GM19328 (cell line): ENCODE data around the gene CCDC38.
A peak's percentile ranks its signal among the peaks of the same experiment; 100 is the strongest.

Experiments used
- ATAC-seq: cut with Tn5 transposase; IDR thresholded peaks from one replicate; pipeline ENCODE4 v1.9.1; 2021; ENCODE audit warnings: mild to moderate bottlenecking, moderate library complexity; ENCODE audit not compliant: unreplicated experiment

Gene CCDC38

GRCh38 chr12:95962222-95962621, 19.8 kb upstream of the CCDC38 start:
- no peak for ATAC-seq

GRCh38 chr12:95960241-95960640, 17.8 kb upstream of the CCDC38 start:
- ATAC-seq, result no peak

GRCh38 chr12:95959107-95959506, 16.7 kb upstream of the CCDC38 start:
- ATAC-seq, result no peak

DNA sequence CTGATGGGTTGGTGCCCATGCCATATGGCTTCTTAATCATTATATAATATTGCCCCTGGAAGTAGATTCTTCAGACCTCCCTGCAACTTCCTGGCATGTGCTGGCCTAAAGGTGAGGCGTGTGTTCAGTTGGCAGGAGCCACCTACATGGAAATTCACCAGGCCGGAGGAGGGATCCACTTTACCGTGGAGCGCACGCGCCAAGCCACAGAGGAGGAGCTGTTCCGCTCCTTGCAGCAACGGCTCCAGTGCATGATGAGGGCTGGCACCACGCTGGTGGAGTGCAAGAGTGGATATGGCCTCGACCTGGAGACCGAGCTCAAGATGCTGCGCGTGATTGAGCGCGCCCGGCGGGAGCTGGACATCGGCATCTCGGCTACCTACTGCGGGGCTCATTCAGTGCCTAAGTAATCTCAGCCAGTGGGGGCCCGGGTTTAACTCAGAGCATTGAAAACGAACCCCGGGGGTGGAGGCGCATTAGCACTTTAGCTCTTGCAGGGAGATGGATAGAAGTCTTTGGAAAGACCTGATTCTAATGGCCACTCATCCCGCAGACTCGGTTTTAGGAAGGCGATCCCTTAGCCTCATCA, 14.2 kb upstream of the CCDC38 start:
- ATAC-seq, result no peak

DNA sequence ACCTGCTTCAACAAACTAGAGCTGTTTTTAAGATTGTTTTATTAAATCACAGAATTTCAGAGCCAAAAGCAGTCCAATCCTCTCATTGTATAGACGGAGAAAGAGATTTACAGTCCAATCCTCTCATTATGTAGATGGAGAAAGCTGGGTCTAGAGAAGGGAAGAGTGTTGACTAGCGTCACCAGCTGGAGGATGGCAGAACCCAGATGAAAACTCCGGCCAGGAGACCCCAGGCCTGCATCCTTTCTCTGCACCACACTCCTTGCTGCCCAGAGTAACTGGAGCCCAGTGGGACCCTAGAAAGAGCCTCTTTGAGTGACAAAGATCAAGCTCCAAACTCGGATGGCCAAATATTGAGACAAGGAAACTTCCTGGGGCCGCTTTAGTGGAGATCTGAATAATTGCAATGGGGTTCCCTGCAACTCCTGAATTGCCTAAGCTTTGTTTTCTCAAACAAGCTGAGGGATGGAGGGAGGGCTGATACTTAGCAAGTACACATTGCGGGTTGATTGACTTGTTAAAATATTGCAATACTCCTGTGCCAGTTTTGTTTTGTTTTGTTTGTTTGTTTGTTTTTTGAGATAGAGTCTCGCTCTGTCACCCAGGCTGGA, 13.2 kb upstream of the CCDC38 start:
- ATAC-seq, result no peak

DNA sequence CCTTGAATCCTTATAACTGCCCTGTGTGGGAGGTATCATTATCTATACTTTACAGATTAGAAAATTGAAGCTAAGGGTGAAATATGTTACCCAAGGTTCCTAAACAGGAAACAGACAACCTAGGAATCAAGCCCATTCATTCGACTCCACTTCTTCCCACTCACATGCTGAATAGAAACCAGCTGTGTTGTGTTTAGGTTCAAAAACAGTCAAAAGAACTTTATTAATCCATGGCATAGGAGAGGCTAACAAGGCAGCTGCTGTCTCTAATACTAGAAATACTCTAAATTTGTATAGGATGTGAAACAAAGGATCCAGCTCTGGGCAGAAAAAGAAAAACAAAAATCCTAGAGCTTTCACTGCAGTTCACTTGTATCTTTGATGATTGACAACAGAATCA, 10.6 kb upstream of the CCDC38 start:
- no peak for ATAC-seq

DNA sequence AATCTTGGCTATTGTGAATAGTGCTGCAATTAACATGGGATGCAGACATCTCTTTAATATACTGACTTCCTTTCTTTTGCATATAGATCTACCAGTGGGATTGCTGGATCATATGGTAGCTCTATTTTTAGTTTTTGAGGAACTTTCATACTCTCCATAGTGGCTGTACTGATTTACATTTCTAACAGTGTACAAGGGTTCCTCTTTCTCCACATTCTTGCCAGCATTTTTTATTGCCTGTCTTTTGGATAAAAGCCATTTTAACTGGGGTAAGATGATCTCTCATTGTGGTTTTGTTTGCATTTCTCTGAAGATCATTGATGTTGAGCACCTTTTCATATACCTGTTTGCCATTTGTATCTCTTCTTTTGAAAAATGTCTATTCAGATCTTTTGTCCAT, 9.1 kb upstream of the CCDC38 start:
- ATAC-seq, result no peak

- no peak for ATAC-seq
These were observed 7.2 kb upstream of the CCDC38 start for GRCh38 chr12:95949477-95950206.

GRCh38 chr12:95944108-95944704, 1.8 kb upstream of the CCDC38 start:
- no peak for ATAC-seq

DNA sequence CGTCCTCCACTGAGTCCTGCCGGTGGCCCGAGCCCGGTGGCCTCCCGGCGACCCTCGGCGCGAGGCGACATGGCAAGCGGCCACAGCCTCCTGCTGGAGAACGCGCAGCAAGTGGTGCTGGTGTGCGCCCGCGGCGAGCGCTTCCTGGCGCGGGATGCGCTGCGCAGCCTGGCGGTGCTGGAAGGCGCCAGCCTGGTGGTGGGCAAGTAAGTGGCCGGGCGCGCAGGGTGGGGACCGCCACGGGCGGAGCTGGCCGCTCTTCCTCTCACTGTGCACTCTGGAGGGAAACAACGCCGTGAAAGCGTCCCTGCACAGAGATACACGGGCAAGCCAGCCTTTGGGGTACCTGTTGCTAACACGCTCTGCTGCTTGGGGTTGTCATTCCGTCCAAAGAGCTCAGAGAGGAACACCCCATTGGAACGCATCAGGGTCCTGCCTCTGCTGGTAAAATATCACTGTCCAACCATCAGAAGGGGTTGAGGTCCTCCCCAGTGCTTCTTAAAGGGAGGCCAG, 972 bp upstream of the CCDC38 start, which contains the start of gene AMDHD1:
Gene AMDHD1 (plus strand): TSS at position 2 of the 513 bp plus-strand sequence. CDS start 68 bp downstream, at position 70.
- ATAC-seq, result peak; percentile 51

DNA sequence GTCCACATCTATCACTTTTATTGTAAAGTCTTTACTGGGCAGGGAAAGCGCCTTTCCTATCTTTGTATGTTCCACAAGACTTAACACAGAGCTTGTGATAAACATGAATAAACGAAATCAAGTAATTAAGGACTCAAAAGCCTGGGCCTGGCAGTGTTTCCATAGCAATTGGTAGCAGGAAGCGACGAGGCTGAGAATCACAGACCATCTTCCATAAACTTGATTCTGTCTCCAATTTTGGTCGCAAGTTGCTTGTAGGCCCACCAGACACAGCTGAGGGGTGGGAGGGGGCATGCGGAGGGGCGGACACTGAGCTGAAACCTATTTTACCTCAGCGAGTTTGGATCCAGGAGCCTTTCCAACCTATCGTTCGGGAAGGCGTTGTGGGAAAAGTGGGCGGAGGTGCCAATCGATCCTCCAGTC, 302 bp downstream of the CCDC38 start:
- ATAC-seq, result no peak

GRCh38 chr12:95940514-95940913, 1.9 kb downstream of the CCDC38 start:
- ATAC-seq, result no peak

DNA sequence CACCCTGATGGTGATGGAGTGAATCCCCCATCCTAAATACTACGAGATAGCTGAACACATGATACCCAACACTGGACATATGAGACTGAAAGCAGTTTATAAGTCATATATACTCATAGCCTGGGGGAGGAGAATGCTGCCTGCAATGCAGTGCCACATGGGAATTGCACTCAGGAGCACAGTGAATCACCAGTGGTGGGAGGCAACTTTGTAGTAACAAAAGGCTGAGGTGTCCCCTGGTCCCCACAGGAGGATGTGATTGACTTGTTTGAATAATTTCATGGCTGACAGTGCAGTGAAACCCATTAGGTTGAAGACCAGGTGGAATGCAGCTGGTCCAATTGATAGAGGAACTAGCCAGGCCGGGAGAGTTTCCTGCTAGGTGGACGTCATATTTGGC, 20.2 kb downstream of the CCDC38 start:
- ATAC-seq, result no peak

DNA sequence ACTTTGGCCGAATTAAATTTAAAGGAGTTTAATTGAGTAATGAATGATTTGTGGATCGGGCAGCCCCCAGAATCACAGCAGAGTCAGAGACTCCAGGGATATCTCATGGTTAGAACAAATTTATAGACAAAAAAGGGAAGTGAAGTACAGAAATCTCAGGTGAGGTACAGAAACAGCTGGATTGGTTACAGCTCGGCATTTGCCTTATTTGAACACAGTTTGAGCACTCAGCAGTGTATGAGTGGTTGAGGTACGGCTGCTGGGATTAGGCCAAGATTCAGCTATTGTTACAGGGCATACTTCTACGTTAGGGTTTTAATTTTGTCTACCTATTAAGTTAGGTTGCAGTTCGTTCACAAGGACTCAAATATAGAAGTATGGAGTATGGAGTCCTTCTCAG, 23.3 kb downstream of the CCDC38 start:
- no peak for ATAC-seq

DNA sequence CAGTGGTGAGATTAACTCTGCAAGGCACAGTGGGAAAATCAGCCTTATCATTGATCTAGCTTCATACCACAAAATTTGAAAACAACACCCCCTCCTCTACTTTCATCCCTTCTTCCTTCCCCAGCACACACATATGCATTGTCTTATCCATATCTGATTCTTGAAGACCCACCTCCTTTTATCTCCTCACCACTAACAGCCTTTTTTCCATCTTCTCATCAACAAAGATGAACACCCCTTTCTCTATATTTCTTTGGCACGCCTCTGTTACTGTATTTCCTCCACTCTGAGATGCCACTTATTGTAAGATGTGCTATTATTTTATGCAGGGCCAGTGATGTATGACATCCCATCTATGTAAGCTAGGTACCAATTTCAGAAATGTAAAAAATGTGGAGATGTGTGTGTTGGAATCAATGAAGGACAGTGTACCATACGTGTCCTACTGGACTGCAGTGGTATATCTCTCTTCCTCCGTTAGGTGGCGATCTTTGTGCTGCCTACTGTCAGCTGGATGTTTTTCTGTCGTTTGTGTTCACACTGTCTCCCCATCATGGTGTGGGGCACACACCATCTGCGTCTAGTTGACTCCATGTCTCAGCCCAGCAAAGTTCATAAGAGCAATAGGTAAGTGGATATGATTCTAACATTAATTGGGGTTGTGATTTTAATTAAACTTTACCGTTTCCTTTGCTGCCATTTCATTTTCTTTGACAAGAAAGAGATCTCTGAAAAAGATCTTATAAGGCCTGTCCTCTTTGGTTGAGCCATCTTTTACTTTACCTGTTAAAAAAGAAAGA, 24.0 kb downstream of the CCDC38 start:
- no peak for ATAC-seq

GRCh38 chr12:95909871-95910270, 32.5 kb downstream of the CCDC38 start:
- no peak for ATAC-seq

- ATAC-seq, result no peak
These were observed 33.8 kb downstream of the CCDC38 start for GRCh38 chr12:95908573-95908972.

- ATAC-seq, result no peak
These were observed 44.3 kb downstream of the CCDC38 start for GRCh38 chr12:95898081-95898480.

- no peak for ATAC-seq
These were observed 45.6 kb downstream of the CCDC38 start for GRCh38 chr12:95896846-95897245.

DNA sequence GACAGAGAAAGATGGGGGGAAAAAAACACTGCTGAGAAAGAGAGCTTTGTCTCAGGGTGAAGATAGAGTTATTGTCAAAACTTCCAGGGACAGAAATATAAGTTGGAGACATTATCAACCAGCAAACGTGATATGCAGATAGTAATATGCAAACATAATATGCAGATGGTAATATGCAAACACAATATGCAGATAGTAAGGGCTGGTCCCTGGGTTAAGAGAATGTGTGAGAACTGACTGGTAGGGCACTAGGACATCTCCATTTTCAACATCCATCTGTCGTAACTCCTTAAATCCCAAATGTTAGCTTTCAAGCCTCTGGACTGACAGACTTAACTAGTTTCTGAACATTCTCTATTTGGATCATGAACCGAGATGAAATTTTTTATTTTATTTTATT, 51.5 kb downstream of the CCDC38 start:
- no peak for ATAC-seq

GRCh38 chr12:95887311-95887710, 55.1 kb downstream of the CCDC38 start:
- ATAC-seq, result no peak
